Large intestine (tissue), 3 donors: ENCODE measurements around the gene NHERF2. TPM values are rescaled to one million over a fixed set of nuclear protein-coding genes. Genes with fewer than 3 reads are reported as not detected.

Experiments used
- DNase-seq, 2 donors: peaks; one replicate each; pipeline versions ENCODE4 v3.0.0 to v3.0.0-alpha.2; 2013
- H3K27ac ChIP-seq: one replicate; pipeline ENCODE4 v1.5.1; 2013; ENCODE audit warnings: low read length
- H3K27me3 ChIP-seq: 2 replicates; pipeline ENCODE4 v1.6.1; 2013; ENCODE audit warnings: low read length; ENCODE audit not compliant: control insufficient read depth, insufficient read depth
- H3K36me3 ChIP-seq: 2 replicates; pipeline ENCODE4 v1.6.1; 2013; ENCODE audit warnings: low read length; ENCODE audit not compliant: control insufficient read depth, insufficient read depth
- H3K4me1 ChIP-seq: one replicate; pipeline ENCODE4 v1.6.1; 2013; ENCODE audit warnings: low read length; ENCODE audit not compliant: control insufficient read depth, insufficient read depth
- H3K4me3 ChIP-seq: one replicate; pipeline ENCODE4 v1.5.1; 2013; ENCODE audit warnings: low read length
- H3K9me3 ChIP-seq: one replicate; pipeline ENCODE4 v1.6.1; 2013; ENCODE audit warnings: mild to moderate bottlenecking, low read depth, low read length, moderate library complexity; ENCODE audit not compliant: control insufficient read depth
- WGBS: methylation state at CpG from one replicate; pipeline ENCODE4 v1.1.5; 2013; ENCODE audit warnings: low lambda C conversion rate; ENCODE audit not compliant: insufficient coverage; 5-methylcytosine and 5-hydroxymethylcytosine counted together
- polyA plus RNA-seq: library from polyadenylated mRNA; unstranded; fragments of 120-200 nt; gene quantifications from one replicate; pipeline ENCODE4 v1.2.1, GENCODE V29; 2013

The NHERF2 gene
- polyA plus RNA-seq, 1 donor = 32.3 TPM

DNA sequence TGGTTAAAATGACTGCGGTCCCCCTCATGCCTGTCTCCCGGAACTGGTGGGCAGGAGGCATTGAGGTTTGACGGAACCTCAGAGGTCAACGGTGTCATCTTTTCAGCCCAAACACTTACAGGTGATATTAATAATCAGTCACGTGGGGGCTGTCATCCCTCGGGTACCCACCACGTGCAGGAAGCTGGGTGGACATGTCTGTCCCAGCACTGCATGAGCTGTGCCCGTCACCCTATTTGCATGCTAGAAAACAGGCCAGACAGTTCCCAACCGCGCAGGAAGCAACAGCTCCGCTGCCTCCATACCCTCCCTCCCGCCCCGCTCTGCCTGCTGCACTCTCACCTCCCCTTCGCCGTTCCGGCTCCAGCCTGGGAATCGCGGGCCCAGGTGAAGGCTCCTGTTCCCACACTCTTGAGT, 35.6 kb upstream of the NHERF2 start:
- H3K27me3 ChIP-seq = peaks cover 30% of the 10 kb centered on the region
- H3K4me3 ChIP-seq = no peak overlapping the region
- WGBS = no CpG with 5 or more reads among the region's 18 CpGs
- peaks cover 27% of the 10 kb centered on the region for H3K4me1 ChIP-seq
- peaks cover 21% of the 10 kb centered on the region for H3K9me3 ChIP-seq
- no peak overlapping the region for H3K27ac ChIP-seq
- DNase-seq = peak in 1 of 2 donors; percentile 26
- peaks cover 12% of the 10 kb centered on the region for H3K36me3 ChIP-seq

GRCh38 chr16:1991588-1991947, 35.1 kb upstream of the NHERF2 start:
- Histone ChIP-seq H3K27me3 (peaks cover 30% of the 10 kb centered on the region), H3K36me3 (peaks cover 7% of the 10 kb centered on the region), H3K9me3 (peaks cover 21% of the 10 kb centered on the region), H3K4me3 (no peak overlapping the region), H3K27ac (no peak overlapping the region), H3K4me1 (peaks cover 25% of the 10 kb centered on the region)
- DNase-seq = no peak
- WGBS = no CpG with 5 or more reads among the region's 22 CpGs

DNA sequence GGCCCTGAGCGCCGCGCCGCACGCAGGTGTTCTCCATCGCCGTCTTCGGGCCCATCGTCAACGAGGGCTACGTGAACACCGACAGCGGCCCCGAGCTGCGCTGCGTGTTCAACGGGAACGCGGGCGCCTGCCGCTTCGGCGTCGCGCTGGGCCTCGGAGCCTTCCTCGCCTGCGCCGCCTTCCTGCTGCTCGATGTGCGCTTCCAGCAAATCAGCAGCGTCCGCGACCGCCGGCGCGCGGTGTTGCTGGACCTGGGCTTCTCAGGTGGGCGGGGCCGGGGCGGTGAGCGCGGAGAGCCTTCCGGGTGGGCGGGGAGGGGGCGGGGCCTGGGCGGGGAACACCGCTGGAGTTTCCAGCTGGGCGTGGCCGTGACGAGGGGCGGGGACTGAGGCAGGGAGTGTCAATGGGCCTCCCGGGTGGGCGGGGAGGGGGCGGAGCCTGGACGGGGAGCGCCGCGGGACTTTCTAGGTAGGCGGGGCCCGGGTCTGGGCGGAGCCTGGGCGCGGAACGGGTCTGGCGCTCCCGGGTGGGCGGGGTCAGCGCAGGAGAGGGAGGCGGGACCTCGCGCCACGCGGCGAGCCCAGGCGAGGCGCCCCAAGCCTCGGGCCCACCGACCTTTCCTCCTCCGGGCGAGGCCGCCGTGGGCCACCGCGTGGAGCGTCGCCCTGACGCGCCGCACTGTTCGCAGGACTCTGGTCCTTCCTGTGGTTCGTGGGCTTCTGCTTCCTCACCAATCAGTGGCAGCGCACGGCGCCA, 34.6 kb upstream of the NHERF2 start:
- Histone ChIP-seq H3K36me3 (peaks cover 6% of the 10 kb centered on the region), H3K27me3 (peaks cover 30% of the 10 kb centered on the region), H3K4me3 (no peak overlapping the region), H3K27ac (no peak overlapping the region), H3K9me3 (peaks cover 21% of the 10 kb centered on the region), H3K4me1 (peaks cover 25% of the 10 kb centered on the region)
- WGBS = no CpG with 5 or more reads among the region's 96 CpGs
- DNase-seq = peak; percentile 88 to 90

GRCh38 chr16:1992704-1993317, 33.9 kb upstream of the NHERF2 start:
- Histone ChIP-seq H3K36me3 (peaks cover 10% of the 10 kb centered on the region), H3K27ac (no peak overlapping the region), H3K4me3 (no peak overlapping the region), H3K27me3 (peaks cover 30% of the 10 kb centered on the region), H3K9me3 (peaks cover 21% of the 10 kb centered on the region), H3K4me1 (peaks cover 25% of the 10 kb centered on the region)
- WGBS = no CpG with 5 or more reads among the region's 50 CpGs
- no peak for DNase-seq

GRCh38 chr16:1993731-1994131, 33.0 kb upstream of the NHERF2 start:
- DNase-seq = no peak
- H3K27me3 ChIP-seq = peaks cover 25% of the 10 kb centered on the region
- H3K4me3 ChIP-seq = no peak overlapping the region
- WGBS = no CpG with 5 or more reads among the region's 2 CpGs
- H3K36me3 ChIP-seq = peaks cover 19% of the 10 kb centered on the region
- peaks cover 25% of the 10 kb centered on the region for H3K4me1 ChIP-seq
- no peak overlapping the region for H3K27ac ChIP-seq
- peaks cover 21% of the 10 kb centered on the region for H3K9me3 ChIP-seq

DNA sequence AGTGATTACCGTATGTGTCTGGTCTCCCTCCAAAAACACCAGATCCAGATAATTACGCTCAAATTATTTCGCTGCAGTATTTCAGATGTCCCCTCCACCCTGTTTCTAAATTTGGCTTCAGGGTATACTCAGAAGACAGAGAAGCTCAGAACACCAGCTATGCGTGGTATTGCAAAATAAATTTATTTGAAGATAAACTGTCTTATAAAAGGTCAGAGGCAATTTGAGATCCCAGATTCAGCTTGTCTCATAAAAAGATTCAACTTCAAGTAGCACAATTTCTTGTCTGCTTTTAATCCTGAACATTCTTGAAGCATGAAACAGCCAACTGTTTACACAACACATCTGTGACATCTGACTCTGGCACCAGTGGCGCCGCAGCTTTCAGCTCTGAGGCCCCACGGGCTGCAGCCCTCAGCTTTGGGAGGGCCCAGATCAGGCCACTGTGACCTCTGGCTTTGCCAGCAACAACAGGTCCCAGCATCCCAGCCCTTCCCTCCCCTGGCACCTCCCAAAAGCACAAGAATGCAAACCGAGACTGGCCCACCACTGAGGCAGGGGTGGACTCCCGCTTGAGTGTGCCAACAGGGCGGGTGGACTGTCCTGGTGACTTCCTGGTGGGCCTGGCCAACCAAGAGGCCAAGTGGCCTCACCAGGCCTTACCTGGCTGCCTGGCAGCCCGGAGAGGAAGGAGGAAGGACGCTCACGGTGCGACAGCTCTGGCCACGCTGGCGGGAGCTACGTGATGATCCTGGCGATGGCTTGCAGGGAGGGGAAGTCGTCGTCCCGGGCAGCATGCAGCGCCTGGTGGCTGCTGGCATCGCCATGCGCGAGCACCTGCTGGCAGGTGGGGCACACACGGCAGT, 29.0 kb upstream of the NHERF2 start:
- Histone ChIP-seq H3K27me3 (no peaks in the 10 kb centered on the region), H3K4me1 (no peaks in the 10 kb centered on the region), H3K27ac (no peak overlapping the region), H3K9me3 (peaks cover 4% of the 10 kb centered on the region), H3K4me3 (no peak overlapping the region), H3K36me3 (peaks cover 58% of the 10 kb centered on the region)
- no peak for DNase-seq
- WGBS = 90% methylated on average over 2 of the region's 26 CpGs

DNA sequence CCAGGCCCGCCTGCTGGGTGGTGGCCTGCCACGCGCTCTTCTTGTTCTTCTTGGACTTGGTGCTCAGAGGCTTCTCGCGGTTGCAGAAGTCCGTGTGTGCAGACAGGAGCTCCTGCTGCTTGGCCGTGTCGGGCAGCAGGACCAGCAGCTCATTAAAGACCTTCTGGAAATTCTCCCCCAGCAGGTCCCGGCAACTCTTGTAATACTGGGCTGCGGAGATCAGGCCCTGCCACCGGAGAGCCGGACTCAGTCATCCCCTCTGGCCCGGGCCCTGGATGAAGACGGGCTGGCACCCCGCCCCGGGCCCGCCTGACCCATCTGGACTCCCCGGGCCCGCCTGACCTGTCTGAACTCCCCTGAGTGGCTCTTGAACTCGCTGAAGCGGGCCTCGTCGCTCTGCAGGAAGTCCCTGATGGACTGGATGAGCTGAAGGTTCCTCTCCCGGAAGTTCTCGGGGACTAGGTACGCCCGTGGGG, 28.3 kb upstream of the NHERF2 start:
- no peak overlapping the region for H3K4me3 ChIP-seq

DNA sequence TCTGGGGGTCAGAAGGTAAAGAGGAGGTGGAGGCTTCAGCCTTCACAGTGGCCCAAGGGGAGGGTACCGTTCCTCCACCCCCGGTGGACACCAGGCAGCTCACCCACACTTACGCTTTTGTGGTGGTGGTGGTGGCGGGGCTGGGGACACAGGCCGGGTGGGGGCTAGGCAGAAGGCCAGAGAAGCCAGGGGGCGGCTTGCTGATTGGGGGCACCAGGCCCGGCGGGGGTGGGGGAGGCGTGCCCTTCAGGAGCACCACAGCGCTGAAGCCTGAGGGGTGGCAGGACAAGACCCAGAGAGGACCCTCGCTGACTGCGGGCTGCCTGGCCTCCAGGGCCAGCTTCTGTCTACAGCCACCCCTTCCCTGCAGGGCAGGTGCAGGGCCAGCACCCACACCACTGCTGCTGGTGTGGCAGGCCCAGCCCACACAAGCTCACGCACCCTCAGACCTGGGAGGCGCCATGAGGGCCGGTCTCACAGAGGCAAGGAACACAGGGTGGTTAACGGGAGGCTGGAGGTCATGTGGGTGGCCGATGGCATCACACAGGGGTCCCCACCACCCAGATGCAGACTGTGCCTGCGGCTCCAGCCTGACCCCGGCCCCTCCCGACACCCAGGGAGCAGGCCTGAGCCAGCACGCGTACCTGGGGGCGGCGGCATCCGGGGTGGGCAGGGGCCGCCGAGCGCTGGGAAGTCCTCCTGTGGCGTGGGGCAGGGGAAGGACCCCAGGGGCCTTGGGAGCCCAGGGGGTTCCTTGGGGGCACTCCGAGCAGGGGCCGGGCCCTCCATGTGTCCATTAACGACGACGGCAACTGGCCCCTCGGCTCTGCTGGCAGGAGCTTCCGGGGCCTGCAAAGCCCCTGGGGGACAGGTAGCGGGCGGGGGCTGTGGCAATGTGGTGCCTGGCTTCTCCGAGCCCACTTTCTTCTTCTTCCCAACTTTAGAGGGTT, 27.6 kb upstream of the NHERF2 start:
- Histone ChIP-seq H3K27me3 (no peaks in the 10 kb centered on the region), H3K36me3 (peaks cover 68% of the 10 kb centered on the region), H3K4me1 (peaks cover 7% of the 10 kb centered on the region), H3K4me3 (no peak overlapping the region), H3K27ac (no peak overlapping the region), H3K9me3 (no peaks in the 10 kb centered on the region)
- DNase-seq = no peak
- no CpG with 5 or more reads among the region's 39 CpGs for WGBS

More for the DNA sequence above, 28.3 kb upstream of the NHERF2 start:
- no peak for DNase-seq
- Histone ChIP-seq H3K4me1 (no peaks in the 10 kb centered on the region), H3K9me3 (no peaks in the 10 kb centered on the region), H3K27ac (no peak overlapping the region), H3K27me3 (no peaks in the 10 kb centered on the region), H3K36me3 (peaks cover 65% of the 10 kb centered on the region)
- no CpG with 5 or more reads among the region's 27 CpGs for WGBS

- Histone ChIP-seq H3K9me3 (no peaks in the 10 kb centered on the region), H3K4me1 (peaks cover 13% of the 10 kb centered on the region), H3K4me3 (no peak overlapping the region), H3K36me3 (peaks cover 68% of the 10 kb centered on the region), H3K27ac (no peak overlapping the region), H3K27me3 (no peaks in the 10 kb centered on the region)
- WGBS = no CpG with 5 or more reads among the region's 28 CpGs
- no peak for DNase-seq
These were observed 26.7 kb upstream of the NHERF2 start for GRCh38 chr16:1999866-2000514.
